GM12873 (cell line): ENCODE measurements around the gene TICAM1.

ENCODE experiments used
- CTCF ChIP-seq: IDR thresholded peaks from 2 replicates; pipeline ENCODE4 v1.5.1; 2012; ENCODE audit warnings: low read depth, mild to moderate bottlenecking, moderate library complexity, low read length, control low read depth; ENCODE audit not compliant: insufficient read depth; ENCODE audit errors: missing control alignments

The TICAM1 gene

GRCh38 chr19:4831304-4831978 lies at the start of gene TICAM1:
TSS of gene TICAM1 (minus strand) at chr19:4831712. CDS start at chr19:4818377, 13,335 bp downstream.
- no peak for TF ChIP-seq CTCF

- TF ChIP-seq CTCF, result no peak
Observed at GRCh38 chr19:4879041-4879440, 47.5 kb upstream of the TICAM1 start.

GRCh38 chr19:4878491-4878968 lies 47.0 kb upstream of the TICAM1 start:
- TF ChIP-seq CTCF, result no peak

GRCh38 chr19:4877753-4878490 lies 46.4 kb upstream of the TICAM1 start:
- no peak for TF ChIP-seq CTCF

GRCh38 chr19:4873930-4874329 lies 42.4 kb upstream of the TICAM1 start:
- TF ChIP-seq CTCF, result no peak

- no peak for TF ChIP-seq CTCF
Observed at GRCh38 chr19:4871711-4872110, 40.2 kb upstream of the TICAM1 start.

GRCh38 chr19:4870025-4870700 lies 38.7 kb upstream of the TICAM1 start:
- TF ChIP-seq CTCF, result no peak
